ENCODE results near the gene GZMA.
A peak's percentile ranks its signal among the peaks of the same experiment; 100 is the strongest.
"Not testable (repeated sequence)": the region's sequence is repeated elsewhere in the genome, so short reads cannot be mapped to it uniquely, and the experiment has no call there.

Gene GZMA

GRCh38 chr5:55102348-55102747, at the start of gene GZMA:
GZMA (plus strand) TSS chr5:55102646; CDS start chr5:55102683, 37 bp downstream.
- DNase-seq (ENCODE audit: low read depth): no peak

DNA sequence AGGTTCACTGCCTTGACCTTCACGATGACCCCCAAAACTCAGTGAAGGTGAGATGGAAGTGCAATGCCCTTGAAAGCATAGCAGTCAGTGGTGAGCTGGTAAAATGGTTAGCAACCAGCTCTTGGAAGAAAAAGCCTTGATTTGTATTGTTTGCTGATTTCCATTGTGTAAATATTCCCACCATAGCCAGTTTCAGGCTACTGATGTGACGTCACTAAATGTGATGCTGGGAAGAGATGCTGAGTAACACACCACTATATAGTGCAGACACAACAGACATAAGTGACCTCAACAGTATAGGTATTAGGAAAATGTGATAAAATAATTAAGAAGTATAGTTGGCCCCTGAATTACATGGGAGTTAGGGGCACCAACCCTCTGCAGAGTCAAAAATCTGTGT, 47.3 kb upstream of the GZMA start:
- DNase-seq (ENCODE audit: low read depth): no peak

- DNase-seq (ENCODE audit: low read depth): no peak
Measured at GRCh38 chr5:55062039-55062779, 40.2 kb upstream of the GZMA start.

- DNase-seq (ENCODE audit: low read depth): no peak
Measured at GRCh38 chr5:55063220-55063863, 39.1 kb upstream of the GZMA start.

GRCh38 chr5:55063899-55064298, 38.5 kb upstream of the GZMA start:
- DNase-seq (ENCODE audit: low read depth): no peak

DNA sequence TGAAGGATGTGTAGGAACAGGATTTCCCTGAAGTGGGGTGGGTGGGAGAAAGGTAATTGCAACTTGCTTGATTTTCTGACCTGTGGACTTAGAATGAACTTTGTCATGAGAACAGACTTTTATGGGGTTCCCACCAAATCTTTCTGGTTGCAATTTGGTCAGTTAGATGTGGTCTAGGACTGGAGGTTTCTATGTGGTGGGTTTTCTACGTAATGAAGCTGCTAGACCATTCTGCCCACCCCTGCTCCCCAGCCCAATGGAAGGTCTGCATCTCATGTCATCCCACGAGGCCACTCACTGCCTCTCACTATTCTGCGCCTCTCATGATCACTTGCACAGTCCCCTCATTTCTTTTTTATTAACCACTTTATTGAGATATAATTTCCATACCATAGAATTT, 37.9 kb upstream of the GZMA start:
- DNase-seq (ENCODE audit: low read depth): no peak

DNA sequence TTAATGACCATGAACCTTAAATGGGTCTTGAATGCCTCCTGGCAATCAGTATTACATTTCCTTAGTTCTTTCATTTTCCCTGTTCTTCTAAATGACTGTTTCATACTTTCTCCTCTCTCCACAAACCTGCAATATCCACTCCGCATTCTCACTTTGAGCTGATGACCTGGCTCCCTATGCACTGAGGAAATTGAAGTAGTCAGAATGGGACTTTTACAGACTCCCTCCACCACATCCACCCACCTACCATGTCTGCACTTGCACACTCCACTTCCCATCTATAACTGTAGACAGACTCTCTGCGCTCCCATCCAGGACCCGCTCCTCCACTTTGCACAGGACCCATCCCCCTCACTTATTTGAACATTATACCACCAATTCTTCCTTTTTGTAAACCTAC, 36.2 kb upstream of the GZMA start:
- no peak for DNase-seq (ENCODE audit: low read depth)

DNA sequence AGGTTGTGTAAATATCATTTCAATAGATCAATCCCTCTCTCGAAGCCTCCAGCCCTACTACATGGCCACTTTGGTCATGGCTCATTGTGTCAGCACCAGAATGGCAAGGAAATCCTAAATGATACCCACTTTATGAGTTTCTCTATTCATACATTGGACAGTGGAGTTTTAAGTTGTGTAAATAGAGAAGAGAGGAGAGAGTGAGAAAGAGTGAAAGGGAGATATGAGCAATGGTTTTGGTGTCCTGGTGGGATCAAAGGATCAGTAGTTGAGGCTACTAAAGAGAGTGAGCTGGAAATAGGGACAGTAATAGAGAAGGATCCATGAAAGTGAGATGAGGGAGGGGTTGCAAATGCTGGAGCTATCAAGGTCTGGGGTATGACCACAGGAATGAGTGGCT, 31.5 kb upstream of the GZMA start:
- DNase-seq (ENCODE audit: low read depth): no peak

DNA sequence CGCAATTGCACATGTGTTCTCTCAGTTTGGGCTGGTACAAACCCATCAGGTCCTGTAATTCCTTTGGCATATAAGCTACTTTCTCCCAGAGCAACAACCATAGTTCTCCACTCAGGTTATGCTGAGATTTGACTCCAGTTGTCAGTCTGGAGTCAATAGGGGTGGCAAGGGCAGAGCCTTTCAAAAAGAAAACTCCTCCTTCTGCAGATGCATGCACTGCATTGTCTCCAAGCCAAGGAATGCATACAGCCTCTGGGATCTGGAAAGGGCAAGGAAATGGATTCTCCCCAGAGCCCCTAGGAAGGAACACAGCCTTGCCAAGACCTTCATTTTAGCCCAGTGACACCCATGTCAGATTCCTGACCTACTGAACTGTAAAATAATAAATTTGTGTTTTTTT, 31.0 kb upstream of the GZMA start:
- DNase-seq (ENCODE audit: low read depth): no peak

DNA sequence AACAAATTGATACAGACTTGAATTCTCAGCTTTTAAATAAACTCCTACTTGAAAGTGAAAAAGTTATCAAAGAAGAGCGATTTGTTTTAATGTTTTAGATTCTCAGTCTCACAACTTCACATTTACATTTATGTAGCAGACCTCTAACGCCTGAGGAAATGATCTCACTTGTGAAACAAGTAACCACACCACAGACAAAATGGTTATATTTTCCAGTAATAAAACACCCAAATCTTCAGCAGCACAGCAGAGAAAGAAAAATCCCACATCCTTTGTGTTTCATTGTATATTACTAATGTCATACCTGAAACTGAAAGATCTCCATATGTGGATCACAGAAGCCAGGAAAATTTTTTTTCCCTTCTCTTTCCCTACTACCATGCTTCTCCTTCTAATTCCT, 29.8 kb upstream of the GZMA start:
- no peak for DNase-seq (ENCODE audit: low read depth)

DNA sequence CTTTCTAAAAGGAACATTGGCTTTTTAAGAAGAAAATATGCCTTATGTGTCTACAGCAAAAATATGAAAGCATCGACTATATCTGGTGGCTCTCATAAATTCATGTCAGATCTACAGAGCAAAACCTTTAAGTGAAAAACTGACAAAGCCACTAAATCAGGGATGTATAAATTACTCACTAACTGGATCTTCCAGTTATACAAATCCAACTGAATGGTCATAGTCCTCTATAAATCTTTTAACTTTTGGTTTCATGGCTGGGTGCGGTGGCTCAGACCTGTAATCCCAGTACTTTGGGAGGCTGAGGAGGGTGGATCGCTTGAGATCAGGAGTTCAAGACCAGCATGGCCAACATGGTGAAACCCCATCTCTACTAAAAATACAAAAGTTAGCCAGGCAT, 29.2 kb upstream of the GZMA start:
- no peak for DNase-seq (ENCODE audit: low read depth)

DNA sequence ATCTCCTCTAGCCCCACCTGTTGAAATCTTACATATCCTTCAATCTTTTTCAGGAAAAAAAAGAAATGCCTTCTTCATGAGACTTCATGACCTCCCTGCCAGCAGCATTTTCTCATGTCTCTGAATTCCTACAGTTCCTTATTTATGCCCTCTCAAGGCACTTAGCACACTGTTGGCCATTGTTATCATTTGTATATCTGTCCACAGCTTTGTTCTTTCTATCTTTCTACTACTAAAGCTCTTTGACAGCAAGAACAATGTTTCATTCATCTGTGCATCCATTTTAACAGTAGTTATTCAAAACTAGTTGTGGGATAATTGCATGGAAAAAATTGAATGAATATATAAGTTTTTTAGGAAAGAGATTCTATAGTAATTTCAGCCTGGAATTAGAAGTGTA, 20.9 kb upstream of the GZMA start:
- no peak for DNase-seq (ENCODE audit: low read depth)

DNA sequence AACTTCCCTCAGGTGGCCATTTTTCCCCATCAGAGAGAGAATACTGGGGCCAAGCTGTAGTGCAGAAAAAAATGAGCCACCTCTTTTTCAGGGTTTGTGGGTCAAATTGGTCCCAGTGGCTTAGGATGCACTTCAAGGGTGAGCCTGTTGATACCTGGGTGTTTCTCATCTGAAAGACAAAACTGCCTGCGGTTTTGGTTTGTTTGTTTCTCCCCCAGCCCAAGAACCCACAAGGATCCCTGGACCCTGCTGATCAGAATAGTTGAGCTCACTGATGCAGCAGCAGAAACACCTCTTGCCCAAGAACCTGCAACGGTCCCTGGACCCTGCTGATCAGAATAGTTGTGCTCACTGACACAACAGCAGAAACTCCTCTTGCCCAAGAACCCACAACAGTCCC, 13.1 kb upstream of the GZMA start:
- not testable (repeated sequence) for DNase-seq (ENCODE audit: low read depth)

GRCh38 chr5:55091011-55091410, 11.4 kb upstream of the GZMA start:
- not testable (repeated sequence) for DNase-seq (ENCODE audit: low read depth)

DNA sequence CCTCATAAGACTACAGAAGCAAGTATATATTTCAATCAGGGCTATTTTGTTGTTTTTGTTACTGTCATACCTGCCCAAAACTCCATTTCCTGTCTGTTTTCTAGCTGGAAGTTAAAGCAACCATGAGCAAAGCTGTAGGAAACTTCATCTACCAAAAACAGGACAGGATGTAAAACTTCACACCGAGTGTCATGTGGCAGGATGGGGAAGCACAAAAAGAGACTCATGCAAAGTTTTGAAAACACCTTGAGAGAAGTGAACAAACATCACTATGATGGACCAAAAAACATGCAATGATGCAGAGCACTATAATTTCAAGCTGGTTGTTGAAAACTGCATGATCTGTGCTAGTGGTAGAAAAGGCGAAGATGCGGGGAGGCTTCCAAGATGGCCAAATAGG, 6.3 kb upstream of the GZMA start:
- DNase-seq (ENCODE audit: low read depth): no peak

- no peak for DNase-seq (ENCODE audit: low read depth)
Measured at GRCh38 chr5:55096861-55097260, 5.6 kb upstream of the GZMA start.

GRCh38 chr5:55101148-55101547, 1.3 kb upstream of the GZMA start:
- not testable (repeated sequence) for DNase-seq (ENCODE audit: low read depth)

GRCh38 chr5:55101556-55102276, 730 bp upstream of the GZMA start:
- no peak for DNase-seq (ENCODE audit: low read depth)

DNA sequence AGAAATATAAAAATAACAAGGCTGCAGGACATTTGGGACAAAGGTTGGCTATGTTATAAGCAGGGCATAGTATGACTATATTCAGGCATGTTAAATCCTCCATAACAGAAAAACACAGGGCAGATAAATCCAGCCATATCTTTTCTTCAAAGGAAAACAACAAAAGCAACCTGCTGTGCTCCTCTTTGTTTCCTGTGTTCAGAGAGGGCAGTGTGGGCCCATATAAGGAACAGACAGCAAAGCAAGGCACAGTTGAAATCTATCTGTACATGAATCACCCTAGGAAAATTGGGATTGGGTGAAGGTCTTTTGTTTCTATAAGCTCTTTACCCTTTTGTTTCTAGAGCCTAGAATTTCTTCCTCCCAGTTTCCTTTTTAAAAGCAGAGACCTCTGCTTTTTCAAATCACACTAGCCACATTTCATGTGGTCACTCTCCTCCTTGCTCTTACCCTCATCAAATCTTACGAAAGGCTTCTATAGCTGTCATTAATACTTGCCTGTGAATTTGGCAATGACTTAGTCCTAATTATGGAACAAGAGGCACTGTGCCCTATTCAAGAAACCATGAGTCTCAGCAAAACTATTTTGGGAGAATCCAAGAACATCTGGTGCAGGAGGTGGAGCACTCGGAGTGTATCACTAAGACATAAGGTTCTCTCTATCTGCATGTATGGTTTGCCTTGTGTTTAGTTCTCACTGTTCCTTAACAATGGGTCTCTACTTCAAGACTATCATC, 1.8 kb downstream of the GZMA start:
- DNase-seq (ENCODE audit: low read depth): no peak

GRCh38 chr5:55104946-55105701, 2.7 kb downstream of the GZMA start:
- no peak for DNase-seq (ENCODE audit: low read depth)

DNA sequence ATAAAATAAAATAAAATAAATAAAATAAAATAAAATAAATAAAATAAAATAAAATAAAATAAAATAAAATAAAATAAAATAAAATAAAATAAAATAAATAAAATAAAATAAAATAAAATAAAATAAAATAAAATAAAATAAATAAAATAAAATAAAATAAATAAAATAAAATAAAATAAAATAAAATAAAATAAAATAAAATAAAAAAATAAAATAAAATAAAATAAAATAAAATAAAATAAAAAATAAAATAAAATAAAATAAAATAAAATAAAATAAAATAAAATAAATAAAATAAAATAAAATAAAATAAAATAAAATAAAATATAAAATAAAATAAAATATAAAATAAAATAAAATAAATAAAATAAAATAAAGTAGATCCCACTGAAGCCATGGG, 3.5 kb downstream of the GZMA start:
- not testable (repeated sequence) for DNase-seq (ENCODE audit: low read depth)

GRCh38 chr5:55108661-55109060, 6.2 kb downstream of the GZMA start:
- DNase-seq (ENCODE audit: low read depth): peak; percentile 12
